HG03558 (cell line): ENCODE results near the gene OR5AN1.
"Not testable (repeated sequence)": the region's sequence is repeated elsewhere in the genome, so short reads cannot be mapped to it uniquely, and the experiment has no call there.

Source experiments
- ATAC-seq: cut with Tn5 transposase; IDR thresholded peaks from one replicate; pipeline ENCODE4 v1.9.1; 2021; ENCODE audit warnings: moderate number of reproducible peaks; ENCODE audit not compliant: unreplicated experiment; ENCODE audit errors: extremely low read depth

The OR5AN1 gene

GRCh38 chr11:59358595-59358994 lies at the start of gene OR5AN1:
TSS of gene OR5AN1 (plus strand) at chr11:59358895. CDS start at chr11:59364459, 5,564 bp downstream.
- ATAC-seq: no peak

GRCh38 chr11:59335001-59335400 lies 23.7 kb upstream of the OR5AN1 start:
- no peak for ATAC-seq

- ATAC-seq: no peak
Observed at GRCh38 chr11:59336176-59336575, 22.5 kb upstream of the OR5AN1 start.

GRCh38 chr11:59336931-59337330 lies 21.8 kb upstream of the OR5AN1 start:
- ATAC-seq: no peak

- ATAC-seq: not testable (repeated sequence)
Observed at GRCh38 chr11:59349657-59350056, 9.0 kb upstream of the OR5AN1 start.

- ATAC-seq: no peak
Observed at GRCh38 chr11:59355226-59355625, 3.5 kb upstream of the OR5AN1 start.

GRCh38 chr11:59356561-59356960 lies 2.1 kb upstream of the OR5AN1 start:
- ATAC-seq: no peak

- no peak for ATAC-seq
Observed at GRCh38 chr11:59358020-59358419, 675 bp upstream of the OR5AN1 start.

GRCh38 chr11:59365232-59366018 lies 6.7 kb downstream of the OR5AN1 start:
- no peak for ATAC-seq

- no peak for ATAC-seq
Observed at GRCh38 chr11:59368238-59369022, 9.7 kb downstream of the OR5AN1 start.

- ATAC-seq: not testable (repeated sequence)
Observed at GRCh38 chr11:59372324-59372723, 13.6 kb downstream of the OR5AN1 start.

- peak; percentile 96 for ATAC-seq
Observed at GRCh38 chr11:59380263-59381059, 21.8 kb downstream of the OR5AN1 start.

- ATAC-seq: no peak
Observed at GRCh38 chr11:59394186-59394585, 35.5 kb downstream of the OR5AN1 start.

GRCh38 chr11:59400461-59401261 lies 42.0 kb downstream of the OR5AN1 start:
- no peak for ATAC-seq

GRCh38 chr11:59401262-59401552 lies 42.5 kb downstream of the OR5AN1 start:
- ATAC-seq: no peak

GRCh38 chr11:59403546-59403945 lies 44.9 kb downstream of the OR5AN1 start:
- ATAC-seq: no peak

GRCh38 chr11:59413646-59414045 lies 55.0 kb downstream of the OR5AN1 start:
- ATAC-seq: no peak

GRCh38 chr11:59415111-59415510 lies 56.4 kb downstream of the OR5AN1 start:
- no peak for ATAC-seq

GRCh38 chr11:59416613-59417012 lies 57.9 kb downstream of the OR5AN1 start:
- ATAC-seq: no peak

GRCh38 chr11:59417023-59417422 lies 58.3 kb downstream of the OR5AN1 start:
- ATAC-seq: no peak
